Choroid plexus epithelial cell (primary cell): ENCODE data around the gene ZBTB11.
"Not testable (repeated sequence)": the region's sequence is repeated elsewhere in the genome, so short reads cannot be mapped to it uniquely, and the experiment has no call there.

ENCODE experiments used
- DNase-seq: peaks from one replicate; pipeline ENCODE4 v3.0.0-alpha.2; 2010; ENCODE audit warnings: low read depth
- H3K4me3 ChIP-seq: 2 replicates; pipeline ENCODE4 v1.5.1; 2011; ENCODE audit warnings: low read depth, mild to moderate bottlenecking, control low read depth, low read length, moderate library complexity
- CTCF ChIP-seq: conservative IDR thresholded peaks from 2 replicates; pipeline ENCODE4 v1.5.1; 2011; ENCODE audit warnings: low read depth, mild to moderate bottlenecking, control low read depth, inconsistent platforms, low read length, moderate library complexity

Gene ZBTB11

GRCh38 chr3:101687142-101687931 lies 10.4 kb upstream of the ZBTB11 start:
- H3K4me3 ChIP-seq, result peak overlapping the region; percentile 84
- no peak for DNase-seq
- no peak for TF ChIP-seq CTCF

GRCh38 chr3:101685870-101686307 lies 9.0 kb upstream of the ZBTB11 start:
- peak; percentile 36 for DNase-seq
- TF ChIP-seq CTCF, result no peak
- H3K4me3 ChIP-seq, result peak overlapping the region; percentile 84

- TF ChIP-seq CTCF, result no peak
- DNase-seq, result no peak
- peak overlapping the region; percentile 84 for H3K4me3 ChIP-seq
Observed at GRCh38 chr3:101685050-101685400, 8.1 kb upstream of the ZBTB11 start.

- TF ChIP-seq CTCF, result no peak
- H3K4me3 ChIP-seq, result no peak overlapping the region
- no peak for DNase-seq
Observed at GRCh38 chr3:101680466-101680865, 3.5 kb upstream of the ZBTB11 start.

- not testable (repeated sequence) for H3K4me3 ChIP-seq, DNase-seq
Observed at GRCh38 chr3:101678837-101679236, 1.9 kb upstream of the ZBTB11 start.

- no peak for TF ChIP-seq CTCF
- H3K4me3 ChIP-seq, result peak overlapping the region; percentile 50
- no peak for DNase-seq
Observed at GRCh38 chr3:101677436-101678286, 729 bp upstream of the ZBTB11 start.

GRCh38 chr3:101676216-101676764 lies 642 bp downstream of the ZBTB11 start:
- DNase-seq, result peak; percentile 98
- TF ChIP-seq CTCF, result no peak
- peak overlapping the region; percentile 99 for H3K4me3 ChIP-seq
